OCI-LY1 (cell line): ENCODE data around the gene OLFM4.

ENCODE experiments used
- H2AFZ ChIP-seq: fragments of 200-600 bp; sonication (generic), shearing (Covaris generic); 2 replicates; pipeline ENCODE4 v1.6.0; 2014; ENCODE audit warnings: antibody characterized with exemption, mild to moderate bottlenecking, low read length
- H3F3A ChIP-seq: fragments of 200-600 bp; sonication (generic), shearing (Covaris generic); 2 replicates; pipeline ENCODE4 v1.6.0; 2014; ENCODE audit warnings: mild to moderate bottlenecking, antibody characterized with exemption, low read length, moderate library complexity; ENCODE audit not compliant: insufficient read depth
- H3K27ac ChIP-seq: fragments of 200-600 bp; sonication (generic); 2 replicates; pipeline ENCODE4 v1.5.1; 2014; ENCODE audit warnings: low read length, mixed run types, mild to moderate bottlenecking, low read depth; ENCODE audit not compliant: poor library complexity, severe bottlenecking
- H3K27me3 ChIP-seq: fragments of 200-600 bp; sonication (generic); 2 replicates; pipeline ENCODE4 v1.6.0; 2014; ENCODE audit warnings: antibody characterized with exemption, mild to moderate bottlenecking, low read length, moderate library complexity; ENCODE audit not compliant: insufficient read depth
- H3K36me3 ChIP-seq: fragments of 200-600 bp; sonication (generic); 2 replicates; pipeline ENCODE4 v1.6.1; 2014; ENCODE audit warnings: mild to moderate bottlenecking, antibody characterized with exemption, low read length, moderate library complexity, mixed read lengths; ENCODE audit not compliant: insufficient read depth
- H3K4me1 ChIP-seq: fragments of 200-600 bp; sonication (generic); 2 replicates; pipeline ENCODE4 v1.5.1; 2014; ENCODE audit warnings: mild to moderate bottlenecking, low read length, moderate library complexity; ENCODE audit not compliant: insufficient read depth, severe bottlenecking
- H3K4me2 ChIP-seq: fragments of 200-600 bp; sonication (generic), shearing (Covaris generic); 2 replicates; pipeline ENCODE4 v1.6.1; 2014; ENCODE audit warnings: low read length
- H3K4me3 ChIP-seq: fragments of 200-600 bp; sonication (generic); 2 replicates; pipeline ENCODE4 v1.5.1; 2014; ENCODE audit warnings: low read length, low read depth, mild to moderate bottlenecking, mixed read lengths; ENCODE audit not compliant: poor library complexity, severe bottlenecking
- H3K79me2 ChIP-seq: fragments of 200-600 bp; shearing (Covaris generic); 2 replicates; pipeline ENCODE4 v1.6.1; 2016; ENCODE audit warnings: mixed run types, low read length, mixed read lengths; ENCODE audit not compliant: insufficient read depth
- H3K9ac ChIP-seq: fragments of 200-600 bp; sonication (generic), shearing (Covaris generic); 2 replicates; pipeline ENCODE4 v1.6.1; 2014; ENCODE audit warnings: mild to moderate bottlenecking, low read length, mixed read lengths
- H3K9me2 ChIP-seq: fragments of 200-600 bp; sonication (generic), shearing (Covaris generic); 2 replicates; pipeline ENCODE4 v1.6.1; 2014; ENCODE audit warnings: low read depth, mild to moderate bottlenecking, low read length, mixed read lengths
- H3K9me3 ChIP-seq: fragments of 200-600 bp; shearing (Covaris generic); 2 replicates; pipeline ENCODE4 v1.6.1; 2014; ENCODE audit warnings: low read length, mixed read lengths
- H4K20me1 ChIP-seq: fragments of 200-600 bp; sonication (generic), shearing (Covaris generic); 2 replicates; pipeline ENCODE4 v1.6.0; 2016; ENCODE audit warnings: mild to moderate bottlenecking, low read length; ENCODE audit not compliant: insufficient read depth
- CTCF ChIP-seq: fragments of 200-600 bp; sonication (generic), shearing (Covaris generic); IDR thresholded peaks from 2 replicates; pipeline ENCODE4 v1.5.1; 2017; ENCODE audit warnings: mild to moderate bottlenecking, antibody characterized with exemption, low read length, moderate library complexity, mixed read lengths
- EZH2 ChIP-seq: fragments of 200-600 bp; sonication (generic), shearing (Covaris generic); IDR thresholded peaks from 2 replicates; pipeline ENCODE4 v1.8.0; 2017; ENCODE audit warnings: borderline replicate concordance, mixed run types, mild to moderate bottlenecking, antibody characterized with exemption, low read length, moderate library complexity, mixed read lengths

Gene OLFM4

GRCh38 chr13:52992110-52992509, 36.5 kb upstream of the OLFM4 start:
- H3K9ac ChIP-seq = no peak overlapping the region

GRCh38 chr13:52994051-52994450, 34.6 kb upstream of the OLFM4 start:
- no peaks in the 10 kb centered on the region for H3F3A ChIP-seq
- H3K4me1 ChIP-seq = no peaks in the 10 kb centered on the region
- H3K9me2 ChIP-seq = no peaks in the 10 kb centered on the region
- no peaks in the 10 kb centered on the region for H3K27me3 ChIP-seq
- H3K4me3 ChIP-seq = no peak overlapping the region
- H2AFZ ChIP-seq = no peak overlapping the region
- H3K79me2 ChIP-seq = no peaks in the 10 kb centered on the region
- no peak overlapping the region for H3K4me2 ChIP-seq
- H3K9ac ChIP-seq = no peak overlapping the region
- no peaks in the 10 kb centered on the region for H3K9me3 ChIP-seq
- TF ChIP-seq CTCF (no peak), EZH2 (no peak)
- no peaks in the 10 kb centered on the region for H4K20me1 ChIP-seq
- no peaks in the 10 kb centered on the region for H3K36me3 ChIP-seq
- H3K27ac ChIP-seq = no peak overlapping the region

More at GRCh38 chr13:52992110-52992509, 36.5 kb upstream of the OLFM4 start:
- TF ChIP-seq EZH2 = no peak
- TF ChIP-seq CTCF = no peak
- Histone ChIP-seq H3K4me1 (no peaks in the 10 kb centered on the region), H2AFZ (no peak overlapping the region), H3K27ac (no peak overlapping the region), H3K27me3 (no peaks in the 10 kb centered on the region), H3K36me3 (no peaks in the 10 kb centered on the region), H3K79me2 (no peaks in the 10 kb centered on the region), H3K9me2 (no peaks in the 10 kb centered on the region), H3K4me2 (no peak overlapping the region), H3K4me3 (no peak overlapping the region), H3F3A (no peaks in the 10 kb centered on the region), H4K20me1 (no peaks in the 10 kb centered on the region), H3K9me3 (no peaks in the 10 kb centered on the region)

- Histone ChIP-seq H3K4me3 (no peak overlapping the region), H3K79me2 (no peaks in the 10 kb centered on the region), H4K20me1 (no peaks in the 10 kb centered on the region), H3K27me3 (no peaks in the 10 kb centered on the region), H3K4me2 (no peak overlapping the region), H3F3A (no peaks in the 10 kb centered on the region), H3K9me2 (no peaks in the 10 kb centered on the region), H3K36me3 (no peaks in the 10 kb centered on the region), H3K9ac (no peak overlapping the region), H3K27ac (no peak overlapping the region), H2AFZ (no peak overlapping the region), H3K9me3 (no peaks in the 10 kb centered on the region), H3K4me1 (no peaks in the 10 kb centered on the region)
- TF ChIP-seq CTCF (no peak), EZH2 (no peak)
Observed at GRCh38 chr13:52994865-52995264, 33.7 kb upstream of the OLFM4 start.
